NCI-H128 (cell line): ENCODE results near the gene HOMER2.
"Not testable (repeated sequence)": the region's sequence is repeated elsewhere in the genome, so short reads cannot be mapped to it uniquely, and the experiment has no call there.

Source experiments
- DNase-seq: peaks from one replicate; lab custom pipeline; 2025; ENCODE audit not compliant: unreplicated experiment; lab: John Stamatoyannopoulos, UW

Gene HOMER2

GRCh38 chr15:82835391-82835917 is 117.1 kb downstream of the HOMER2 start:
- no peak for DNase-seq

- no peak for DNase-seq
These were observed 119.2 kb downstream of the HOMER2 start for GRCh38 chr15:82833362-82833682.

- no peak for DNase-seq
These were observed 119.7 kb downstream of the HOMER2 start for GRCh38 chr15:82832601-82833361.

GRCh38 chr15:82831894-82832600 is 120.5 kb downstream of the HOMER2 start:
- no peak for DNase-seq

GRCh38 chr15:82830427-82831173 is 121.9 kb downstream of the HOMER2 start:
- DNase-seq, result no peak

GRCh38 chr15:82829234-82829633 is 123.3 kb downstream of the HOMER2 start:
- DNase-seq, result no peak

GRCh38 chr15:82828075-82828474 is 124.4 kb downstream of the HOMER2 start:
- DNase-seq, result no peak

- no peak for DNase-seq
These were observed 129.5 kb downstream of the HOMER2 start for GRCh38 chr15:82823049-82823448.

- not testable (repeated sequence) for DNase-seq
These were observed 130.7 kb downstream of the HOMER2 start for GRCh38 chr15:82821851-82822250.

- DNase-seq, result not testable (repeated sequence)
These were observed 131.1 kb downstream of the HOMER2 start for GRCh38 chr15:82821396-82821795.

- no peak for DNase-seq
These were observed 132.4 kb downstream of the HOMER2 start for GRCh38 chr15:82820128-82820527.

GRCh38 chr15:82812994-82813393 is 139.5 kb downstream of the HOMER2 start:
- DNase-seq, result no peak

- DNase-seq, result no peak
These were observed 141.6 kb downstream of the HOMER2 start for GRCh38 chr15:82810890-82811426.

- no peak for DNase-seq
These were observed 142.2 kb downstream of the HOMER2 start for GRCh38 chr15:82810061-82810889.

GRCh38 chr15:82809308-82810060 is 143.0 kb downstream of the HOMER2 start, which contains the start of gene WHAMM:
Gene WHAMM, plus strand, starts transcription at chr15:82809628. Its CDS starts 99 bp downstream, at chr15:82809727.
- peak; percentile 86 for DNase-seq

- DNase-seq, result no peak
These were observed 143.9 kb downstream of the HOMER2 start for GRCh38 chr15:82808634-82809041.

GRCh38 chr15:82807920-82808633 is 144.4 kb downstream of the HOMER2 start:
- no peak for DNase-seq

GRCh38 chr15:82805994-82806406 is 146.5 kb downstream of the HOMER2 start, which contains the start of gene FSD2:
Gene FSD2, minus strand, starts transcription at chr15:82806069. Its CDS starts 18,679 bp downstream, at chr15:82787390.
- no peak for DNase-seq

GRCh38 chr15:82804575-82804949 is 148.0 kb downstream of the HOMER2 start:
- DNase-seq, result no peak
